H1 (cell line): ENCODE results near the gene FSTL4. TPM values are rescaled to one million over a fixed set of nuclear protein-coding genes. Genes with fewer than 3 reads are reported as not detected.

Experiments
- CTCF ChIA-PET: fragments of 300-600 bp; sonication (Branson Sonifier 250); formaldehyde crosslinking; loops from one replicate; lab custom pipeline; 2021; ENCODE audit not compliant: partially characterized antibody; lab: Charles Lee
- POLR2A ChIA-PET: fragments of 300-600 bp; sonication (Branson Sonifier 250); formaldehyde crosslinking; loops from one replicate; lab custom pipeline; 2021; ENCODE audit warnings: inconsistent platforms; ENCODE audit not compliant: partially characterized antibody; lab: Charles Lee
- DNase-seq, 2 experiments: peaks; one replicate each; pipeline versions ENCODE4 v3.0.0 to v3.0.0-alpha.2; 2010 to 2022; ENCODE audit warnings: low spot score in 2 of 2, low read depth in 1 of 2, mixed read lengths in 1 of 2
- FAIRE-seq: peaks from 2 replicates; lab custom pipeline; 2011; peaks lifted over from hg19 to GRCh38; lab: Jason Lieb, UNC
- H2AFZ ChIP-seq: 2 replicates; pipeline ENCODE4 v1.8.1; 2012; ENCODE audit warnings: low read length, inconsistent platforms
- H2AK5ac ChIP-seq: 2 replicates; pipeline ENCODE4 v1.6.1; 2013; ENCODE audit warnings: low read depth, low read length
- H2BK120ac ChIP-seq: replicated peaks from 2 replicates; pipeline ENCODE3; 2013; ENCODE audit warnings: low read depth, low read length, inconsistent platforms
- H2BK12ac ChIP-seq: 2 replicates; pipeline ENCODE4 v1.6.1; 2013; ENCODE audit warnings: low read depth, low read length
- H2BK15ac ChIP-seq: 2 replicates; pipeline ENCODE4 v1.6.1; 2013; ENCODE audit warnings: low read length
- H2BK20ac ChIP-seq: 2 replicates; pipeline ENCODE4 v1.6.1; 2013; ENCODE audit warnings: low read length
- H2BK5ac ChIP-seq: 2 replicates; pipeline ENCODE4 v1.6.1; 2013; ENCODE audit warnings: low read depth, low read length
- H3K14ac ChIP-seq: 2 replicates; pipeline ENCODE4 v1.6.1; 2013; ENCODE audit warnings: inconsistent platforms; ENCODE audit not compliant: insufficient read length
- H3K18ac ChIP-seq: 2 replicates; pipeline ENCODE4 v1.6.1; 2013; ENCODE audit warnings: low read length; ENCODE audit errors: extremely low read depth
- H3K23ac ChIP-seq: 2 replicates; pipeline ENCODE4 v1.6.1; 2013; ENCODE audit warnings: inconsistent platforms; ENCODE audit not compliant: insufficient read length
- H3K23me2 ChIP-seq: 2 replicates; pipeline ENCODE4 v1.6.1; 2013; ENCODE audit warnings: low read depth, low read length
- H3K27ac ChIP-seq: 2 replicates; pipeline ENCODE4 v1.6.1; 2011; ENCODE audit warnings: low read depth, low read length, inconsistent platforms
- H3K27me3 ChIP-seq, 4 experiments: replicated peaks in 1 of 4; 1 replicate in 1 of 4; 2 replicates in 3 of 4; pipeline versions ENCODE4 v1.6.1 to v1.8.1; 2011 to 2013; ENCODE audit warnings: low read length in 3 of 4, mild to moderate bottlenecking in 3 of 4, inconsistent platforms in 2 of 4, mixed read lengths in 2 of 4, moderate library complexity in 1 of 4; ENCODE audit not compliant: control insufficient read depth in 3 of 4, insufficient read depth in 3 of 4; ENCODE audit errors: extremely low read depth in 1 of 4
- H3K36me3 ChIP-seq, 4 experiments: 2 replicates each; pipeline versions ENCODE4 v1.6.1 to v1.8.1; 2011 to 2013; ENCODE audit warnings: mild to moderate bottlenecking in 4 of 4, low read length in 3 of 4, moderate library complexity in 2 of 4, control low read depth in 1 of 4, inconsistent platforms in 1 of 4; ENCODE audit not compliant: insufficient read depth in 4 of 4, control insufficient read depth in 2 of 4
- H3K4ac ChIP-seq: replicated peaks from 2 replicates; pipeline ENCODE3; 2013; ENCODE audit warnings: low read length, low read depth, mixed read lengths, inconsistent platforms; ENCODE audit not compliant: insufficient read length
- H3K4me1 ChIP-seq, 4 experiments: replicated peaks in 1 of 4; 1 replicate in 1 of 4; 2 replicates in 3 of 4; pipeline versions ENCODE4 v1.6.1 to v1.8.1; 2011 to 2013; ENCODE audit warnings: low read length in 3 of 4, inconsistent platforms in 2 of 4, mixed read lengths in 1 of 4; ENCODE audit not compliant: insufficient read depth in 4 of 4, control insufficient read depth in 3 of 4
- H3K4me2 ChIP-seq, 2 experiments: 2 replicates each; pipeline versions ENCODE4 v1.6.1 to v1.8.1; 2011 to 2013; ENCODE audit warnings: low read depth in 2 of 2, low read length in 2 of 2, control low read depth in 1 of 2, inconsistent platforms in 1 of 2, mild to moderate bottlenecking in 1 of 2; ENCODE audit not compliant: insufficient read depth in 1 of 2
- H3K4me3 ChIP-seq, 4 experiments: fragments of 200-600, 300-600 bp in 1 of 4; sonication (generic), shearing (Covaris generic), sonication (Bioruptor Twin) in 1 of 4; 2 replicates each; pipeline versions ENCODE4 v1.5.1 to v1.8.1; 2011 to 2016; ENCODE audit warnings: low read length in 4 of 4, low read depth in 3 of 4, control low read depth in 2 of 4, inconsistent platforms in 2 of 4, mild to moderate bottlenecking in 2 of 4, mixed read lengths in 1 of 4, moderate library complexity in 1 of 4; ENCODE audit not compliant: insufficient read depth in 2 of 4; ENCODE audit errors: extremely low read depth in 1 of 4
- H3K56ac ChIP-seq: replicated peaks from 2 replicates; pipeline ENCODE3; 2013; ENCODE audit warnings: low read depth, mild to moderate bottlenecking, mixed read lengths, low read length, inconsistent platforms; ENCODE audit not compliant: insufficient read length
- H3K79me1 ChIP-seq: 2 replicates; pipeline ENCODE4 v1.6.1; 2013; ENCODE audit warnings: low read depth, low read length, control low read depth
- H3K79me2 ChIP-seq, 2 experiments: 2 replicates each; pipeline versions ENCODE4 v1.6.1 to v1.8.1; 2012 to 2013; ENCODE audit warnings: low read length in 2 of 2, mild to moderate bottlenecking in 2 of 2, inconsistent platforms in 1 of 2; ENCODE audit not compliant: insufficient read depth in 2 of 2, control insufficient read depth in 1 of 2
- H3K9ac ChIP-seq, 4 experiments: replicated peaks in 1 of 4; 1 replicate in 1 of 4; 2 replicates in 3 of 4; pipeline versions ENCODE4 v1.6.1 to v1.8.1; 2011 to 2013; ENCODE audit warnings: low read depth in 3 of 4, low read length in 3 of 4, control low read depth in 2 of 4, mild to moderate bottlenecking in 2 of 4, moderate library complexity in 2 of 4, inconsistent platforms in 1 of 4; ENCODE audit errors: extremely low read depth in 1 of 4
- H3K9me3 ChIP-seq, 2 experiments: 2 replicates each; pipeline versions ENCODE4 v1.6.1 to v1.8.1; 2012 to 2013; ENCODE audit warnings: mild to moderate bottlenecking in 2 of 2, moderate library complexity in 2 of 2, control low read depth in 1 of 2, inconsistent platforms in 1 of 2, low read depth in 1 of 2, low read length in 1 of 2, mixed read lengths in 1 of 2; ENCODE audit not compliant: insufficient read depth in 2 of 2
- H4K20me1 ChIP-seq, 2 experiments: replicated peaks in 1 of 2; 2 replicates each; pipeline versions ENCODE3 to v1.8.1; 2011 to 2013; ENCODE audit warnings: inconsistent platforms in 2 of 2, low read length in 2 of 2, mild to moderate bottlenecking in 1 of 2; ENCODE audit not compliant: insufficient read depth in 2 of 2, control insufficient read depth in 1 of 2
- H4K5ac ChIP-seq: 2 replicates; pipeline ENCODE4 v1.6.1; 2013; ENCODE audit warnings: low read length, low read depth, mixed read lengths, inconsistent platforms; ENCODE audit not compliant: insufficient read length
- H4K8ac ChIP-seq: 2 replicates; pipeline ENCODE4 v1.8.0; 2013; ENCODE audit warnings: mild to moderate bottlenecking, moderate library complexity, low read length, inconsistent platforms; ENCODE audit not compliant: insufficient read depth; ENCODE audit errors: extremely low read depth
- H4K91ac ChIP-seq: replicated peaks from 2 replicates; pipeline ENCODE3; 2013; ENCODE audit warnings: low read length, mixed read lengths, inconsistent platforms; ENCODE audit not compliant: insufficient read length
- ATF3 ChIP-seq: IDR thresholded peaks from 2 replicates; pipeline ENCODE4 v1.6.1; 2011; ENCODE audit warnings: low read depth, mild to moderate bottlenecking, low read length; ENCODE audit not compliant: insufficient read depth
- CEBPB ChIP-seq: IDR thresholded peaks from 2 replicates; pipeline ENCODE4 v1.6.1; 2012; ENCODE audit warnings: low read depth, low read length
- JUND ChIP-seq: IDR thresholded peaks from 2 replicates; pipeline ENCODE4 v1.6.1; 2011; ENCODE audit warnings: mild to moderate bottlenecking, improper control_type of control experiment, low read length
- MAFK ChIP-seq: IDR thresholded peaks from 2 replicates; pipeline ENCODE4 v1.6.1; 2012; ENCODE audit warnings: low read depth, mild to moderate bottlenecking, improper control_type of control experiment, low read length
- NRF1 ChIP-seq: IDR thresholded peaks from 2 replicates; pipeline ENCODE4 v1.6.1; 2011; ENCODE audit warnings: mild to moderate bottlenecking, low read depth, low read length, improper control_type of control experiment
- POLR2A ChIP-seq, 2 experiments: IDR thresholded peaks; 1 replicate in 1 of 2; 2 replicates in 1 of 2; pipeline ENCODE4 v1.6.1; 2011; ENCODE audit warnings: low read depth in 2 of 2, low read length in 2 of 2, mild to moderate bottlenecking in 2 of 2; ENCODE audit errors: control extremely low read depth in 1 of 2
- POLR2AphosphoS5 ChIP-seq: IDR thresholded peaks from 2 replicates; pipeline ENCODE4 v1.6.1; 2011; ENCODE audit warnings: low read depth, low read length
- RFX5 ChIP-seq: IDR thresholded peaks from 2 replicates; pipeline ENCODE4 v1.6.1; 2011; ENCODE audit warnings: low read depth, low read length, improper control_type of control experiment, borderline replicate concordance
- USF2 ChIP-seq: IDR thresholded peaks from 2 replicates; pipeline ENCODE4 v1.6.1; 2011; ENCODE audit warnings: low read length, improper control_type of control experiment
- WGBS, 2 experiments: shearing (Covaris generic) in 1 of 2; methylation state at CpG; one replicate each; pipeline versions ENCODE4 v1.1.6 to v1.1.7; 2013 to 2015; ENCODE audit warnings: low lambda C conversion rate in 2 of 2, mixed read lengths in 2 of 2, inconsistent platforms in 1 of 2, low coverage in 1 of 2, missing lambda C conversion rate in 1 of 2; ENCODE audit not compliant: insufficient replicate concordance in 2 of 2, insufficient coverage in 1 of 2, insufficient read length in 1 of 2; ENCODE audit errors: extremely low coverage in 1 of 2, missing lambda C conversion rate in 1 of 2; 5-methylcytosine and 5-hydroxymethylcytosine counted together
- polyA plus RNA-seq, 7 experiments: library from polyadenylated mRNA; depleted of rRNA in 3 of 7; stranded (reverse) in 5 of 7; unstranded in 2 of 7; fragments of >200 nt in 5 of 7; fragments of 200-250 nt in 2 of 7; gene quantifications; 1 replicate in 5 of 7; 2 replicates in 1 of 7; 4 replicates in 1 of 7; pipeline versions ENCODE4 v1.2.1 to v1.2.3, GENCODE V29; 2011 to 2013; ENCODE audit warnings: missing spikeins in 2 of 7, mixed read lengths in 2 of 7
- total RNA-seq: library from RNA; stranded (reverse); fragmentation: NEBNext Ultra II Directional; extraction: Animal tissue kit (Norgen Biotek cat#: 25700); gene quantifications from 2 replicates; pipeline ENCODE4 v1.2.1, GENCODE V29; 2021

FSTL4 gene
- total and polyA plus RNA-seq, 2 of the 8 experiments (the other 6 are each of a cell fraction or from before 2014, with no cell fraction given): 3.1 to 4.1 TPM

GRCh38 chr5:133415906-133416305 lies 196.4 kb downstream of the FSTL4 start:
- Histone ChIP-seq H4K20me1 (no peaks in the 10 kb centered on the region), H3K18ac (no peak overlapping the region), H2AK5ac (no peak overlapping the region), H3K79me2 (no peaks in the 10 kb centered on the region), H3K27me3 (no peaks in the 10 kb centered on the region), H2BK12ac (no peak overlapping the region), H3K4me1 (no peaks in the 10 kb centered on the region; a peak in 1 of 7 replicates), H3K23me2 (no peaks in the 10 kb centered on the region), H3K4me2 (no peak overlapping the region), H3K27ac (no peak overlapping the region), H3K4ac (no peak overlapping the region), H3K23ac (no peak overlapping the region), H3K56ac (no peak overlapping the region), H4K5ac (no peak overlapping the region), H4K8ac (no peak overlapping the region), H2BK5ac (no peak overlapping the region), H3K79me1 (no peaks in the 10 kb centered on the region), H3K14ac (no peak overlapping the region), H2AFZ (no peak overlapping the region), H3K4me3 (no peak overlapping the region), H3K9ac (no peak overlapping the region), H2BK20ac (no peak overlapping the region), H3K36me3 (no peaks in the 10 kb centered on the region), H4K91ac (no peak overlapping the region), H3K9me3 (no peaks in the 10 kb centered on the region), H2BK15ac (no peak overlapping the region), H2BK120ac (no peak overlapping the region)
- 93% methylated on average over 5 of the region's 5 CpGs; no CpG with 5 or more reads in 1 of the 2 experiments for WGBS, 2 experiments
- no peak for FAIRE-seq
- CTCF ChIA-PET: interaction anchor here (0.6 to 1.7 kb wide), 7 partner anchors 8 to 45 kb away, joined by 3 to 8 read pairs (median 3); no protein-coding TSS in a partner anchor
- no peak for DNase-seq
- TF ChIP-seq RFX5 (no peak), USF2 (no peak), CEBPB (no peak), POLR2A (IDR thresholded peaks at IDR 0.05; ENCODE audit: control extremely low read depth in 1 of 2, low read depth in 2 of 2, low read length in 2 of 2) (no peak), ATF3 (no peak), MAFK (no peak), JUND (no peak), NRF1 (no peak), POLR2AphosphoS5 (no peak)
- POLR2A ChIA-PET: no interaction called here
